GM12878 (cell line): ENCODE results near the gene MAGI1. TPM values are rescaled to one million over a fixed set of nuclear protein-coding genes. Genes with fewer than 3 reads are reported as not detected.
A peak's percentile ranks its signal among the peaks of the same experiment; 100 is the strongest.

ENCODE experiments used
- ATAC-seq: fragments of 200-7000 bp; cut with Tn5 transposase; 3 replicates; pipeline ENCODE4 v1.9.1; 2020; ENCODE audit warnings: mild to moderate bottlenecking, moderate library complexity
- BruUV-seq: library from RNA; stranded (reverse); fragments of 400-500 nt; replicated peaks from 2 replicates; lab custom pipeline; 2021; lab: Mats Ljungman, UMichigan
- CTCF ChIA-PET: fragments of 300-600 bp; sonication (Branson Sonifier 250); formaldehyde crosslinking; extraction: SDS; loops from one replicate; lab custom pipeline; 2021; ENCODE audit warnings: inconsistent platforms; lab: Yijun Ruan, JAX
- POLR2A ChIA-PET: fragments of 350-600 bp; formaldehyde crosslinking; extraction: SDS; loops from one replicate; lab custom pipeline; 2021; ENCODE audit warnings: inconsistent platforms; lab: Charles Lee
- RAD21 ChIA-PET: fragments of 300-600 bp; sonication (Branson Sonifier 250); formaldehyde crosslinking; loops from one replicate; lab custom pipeline; 2023; ENCODE audit warnings: antibody characterized with exemption; ENCODE audit not compliant: unreplicated experiment; lab: Charles Lee
- SMC1A ChIA-PET: fragments of 300-600 bp; sonication (Branson Sonifier 250); formaldehyde crosslinking; loops from one replicate; lab custom pipeline; 2023; ENCODE audit not compliant: unreplicated experiment, uncharacterized antibody; lab: Charles Lee
- DNase-seq: peaks from one replicate; pipeline ENCODE4 v3.0.0-alpha.2; 2011; ENCODE audit warnings: low read depth, low spot score
- FAIRE-seq: peaks from 3 replicates; lab custom pipeline; 2011; peaks lifted over from hg19 to GRCh38; lab: Jason Lieb, UNC
- H2AFZ ChIP-seq: 2 replicates; pipeline ENCODE4 v1.6.0; 2011; ENCODE audit warnings: low read depth, low read length, control low read depth; ENCODE audit not compliant: control insufficient read depth
- H3K27ac ChIP-seq: 2 replicates; pipeline ENCODE4 v1.5.1; 2011; ENCODE audit warnings: control low read depth; ENCODE audit not compliant: control insufficient read depth, insufficient read depth
- H3K27me3 ChIP-seq, 2 experiments: replicated peaks in 1 of 2; 2 replicates each; pipeline versions ENCODE4 v1.6.0 to v1.6.1; 2011; ENCODE audit warnings: low read length in 1 of 2; ENCODE audit not compliant: control insufficient read depth in 2 of 2, insufficient read depth in 2 of 2
- H3K36me3 ChIP-seq, 2 experiments: 2 replicates each; pipeline ENCODE4 v1.5.1; 2011; ENCODE audit warnings: low read length in 1 of 2; ENCODE audit not compliant: control insufficient read depth in 2 of 2, insufficient read depth in 2 of 2
- H3K4me1 ChIP-seq: 2 replicates; pipeline ENCODE4 v1.6.1; 2011; ENCODE audit warnings: mild to moderate bottlenecking, low read length, moderate library complexity, mixed read lengths; ENCODE audit not compliant: control insufficient read depth, insufficient read depth
- H3K4me2 ChIP-seq: 2 replicates; pipeline ENCODE4 v1.6.0; 2011; ENCODE audit warnings: control low read depth; ENCODE audit not compliant: control insufficient read depth, insufficient read depth
- H3K4me3 ChIP-seq: fragments of 200-600 bp; sonication (generic); 2 replicates; pipeline ENCODE4 v1.5.1; 2016
- H3K79me2 ChIP-seq: 2 replicates; pipeline ENCODE4 v1.6.0; 2011; ENCODE audit warnings: low read length; ENCODE audit not compliant: control insufficient read depth, insufficient read depth
- H3K9ac ChIP-seq: 2 replicates; pipeline ENCODE4 v1.8.0; 2011; ENCODE audit warnings: low read length, control low read depth, mixed read lengths; ENCODE audit not compliant: control insufficient read depth, insufficient read depth
- H3K9me3 ChIP-seq: replicated peaks from 3 replicates; pipeline ENCODE4 v1.5.1; 2011; ENCODE audit warnings: mild to moderate bottlenecking, low read length; ENCODE audit not compliant: control insufficient read depth, insufficient read depth
- H4K20me1 ChIP-seq: 2 replicates; pipeline ENCODE4 v1.6.0; 2011; ENCODE audit not compliant: control insufficient read depth, insufficient read depth
- CHD2 ChIP-seq: IDR thresholded peaks from 2 replicates; pipeline ENCODE4 v1.6.1; 2011; ENCODE audit warnings: low read depth, low read length, improper control_type of control experiment, borderline replicate concordance
- NFIC ChIP-seq: IDR thresholded peaks from 2 replicates; pipeline ENCODE4 v1.6.1; 2012; ENCODE audit warnings: low read depth, mild to moderate bottlenecking, inconsistent platforms, low read length, moderate library complexity
- NR2C1 ChIP-seq: fragments of 450-650 bp; IDR thresholded peaks from 2 replicates; pipeline ENCODE4 v1.6.1; 2017; ENCODE audit warnings: antibody characterized with exemption, mild to moderate bottlenecking, moderate library complexity
- RB1 ChIP-seq: fragments of 450-650 bp; formaldehyde crosslinking; IDR thresholded peaks from 2 replicates; pipeline ENCODE4 v1.6.1; 2017; ENCODE audit warnings: mild to moderate bottlenecking, borderline replicate concordance
- RCOR1 ChIP-seq: conservative IDR thresholded peaks from 2 replicates; pipeline ENCODE4 v1.6.1; 2012; ENCODE audit warnings: low read depth, low read length, improper control_type of control experiment
- SP1 ChIP-seq: IDR thresholded peaks from one replicate; pipeline ENCODE4 v1.6.1; 2011; ENCODE audit warnings: low read depth, low read length
- ZBTB4 ChIP-seq: fragments of 450-650 bp; formaldehyde crosslinking; IDR thresholded peaks from 2 replicates; pipeline ENCODE4 v1.4.0; 2022; ENCODE audit warnings: mild to moderate bottlenecking, moderate library complexity
- ZBTB40 ChIP-seq: fragments of 450-650 bp; IDR thresholded peaks from 2 replicates; pipeline ENCODE4 v1.6.1; 2016; ENCODE audit warnings: mild to moderate bottlenecking, moderate library complexity, borderline replicate concordance
- ZZZ3 ChIP-seq: IDR thresholded peaks from 2 replicates; pipeline ENCODE4 v1.6.1; 2011; ENCODE audit warnings: low read depth; ENCODE audit not compliant: control insufficient read depth, insufficient read length
- WGBS: methylation state at CpG from one replicate; pipeline ENCODE4 v1.1.6; 2016; ENCODE audit warnings: low lambda C conversion rate; ENCODE audit not compliant: insufficient replicate concordance, insufficient coverage; ENCODE audit errors: missing lambda C conversion rate; 5-methylcytosine and 5-hydroxymethylcytosine counted together
- in situ Hi-C: fragments of 300-500 bp; cut with MboI; formaldehyde crosslinking; loops from 9 replicates; pipeline ENCODE4 v1.14.3; 2018; ENCODE audit warnings: mixed read lengths
- intact Hi-C: fragments of 100-400 bp; cut with micrococcal nuclease; formaldehyde crosslinking; loops from one replicate; pipeline ENCODE4 v1.14.2; 2022; ENCODE audit not compliant: unreplicated experiment
- polyA plus RNA-seq, 11 experiments: library from polyadenylated mRNA; depleted of rRNA in 4 of 11; unstranded in 6 of 11; stranded (reverse) in 5 of 11; fragments of >200 nt; fragmentation: Nextera tagmentation in 4 of 11; fragmentation: Illumina TruSeq in 1 of 11; extraction: Ambion mirVana in 4 of 11; extraction: Trizol in 1 of 11; gene quantifications; 1 replicate in 1 of 11; 2 replicates in 10 of 11; pipeline versions ENCODE4 v1.2.1 to v1.2.3, GENCODE V29; 2011 to 2016; ENCODE audit warnings: inconsistent platforms in 2 of 11, missing spikeins in 2 of 11, low read depth in 1 of 11
- total RNA-seq, 4 experiments: library from RNA; depleted of rRNA in 3 of 4; stranded (reverse); fragments of >200 nt in 3 of 4; fragmentation: Illumina TruSeq in 1 of 4; extraction: Trizol in 1 of 4; gene quantifications; 2 replicates each; pipeline versions ENCODE4 v1.2.1 to v1.2.3, GENCODE V29; 2013 to 2021

The MAGI1 gene
- total and polyA plus RNA-seq, 10 of the 15 experiments (the other 5 are each of a cell fraction or from before 2014, with no cell fraction given) = 0.02 to 3.3 (median 0.29) TPM; not detected in 1

- Histone ChIP-seq H3K79me2 (no peaks in the 10 kb centered on the region), H3K36me3 (no peaks in the 10 kb centered on the region), H3K9me3 (no peaks in the 10 kb centered on the region; the same call in 2 of the 3 replicates), H3K9ac (no peak overlapping the region), H4K20me1 (no peaks in the 10 kb centered on the region), H3K27ac (no peak overlapping the region), H3K4me3 (no peak overlapping the region), H3K4me2 (no peak overlapping the region), H2AFZ (no peak overlapping the region), H3K27me3 (no peaks in the 10 kb centered on the region), H3K4me1 (no peaks in the 10 kb centered on the region)
- 73% methylated on average over 6 of the region's 6 CpGs for WGBS
- no peak for DNase-seq
- ChIA-PET SMC1A (no interaction called here), CTCF (interaction anchor here (0.7 to 1.6 kb wide), 6 partner anchors 11 to 388 kb away, joined by 3 to 4 read pairs (median 4); no protein-coding TSS in a partner anchor), RAD21 (no interaction called here), POLR2A (no interaction called here)
- intact Hi-C loops = loop anchor here (2.0 to 5.0 kb wide), 3 partner anchors 330 to 811 kb away; no protein-coding TSS in a partner anchor
- FAIRE-seq = no peak
- no peak for ATAC-seq
- in situ Hi-C loops = no loop called here
- TF ChIP-seq NFIC = no peak
- BruUV-seq = no TSS peak
These were observed 695.7 kb downstream of the MAGI1 start for GRCh38 chr3:65343026-65343425.

DNA sequence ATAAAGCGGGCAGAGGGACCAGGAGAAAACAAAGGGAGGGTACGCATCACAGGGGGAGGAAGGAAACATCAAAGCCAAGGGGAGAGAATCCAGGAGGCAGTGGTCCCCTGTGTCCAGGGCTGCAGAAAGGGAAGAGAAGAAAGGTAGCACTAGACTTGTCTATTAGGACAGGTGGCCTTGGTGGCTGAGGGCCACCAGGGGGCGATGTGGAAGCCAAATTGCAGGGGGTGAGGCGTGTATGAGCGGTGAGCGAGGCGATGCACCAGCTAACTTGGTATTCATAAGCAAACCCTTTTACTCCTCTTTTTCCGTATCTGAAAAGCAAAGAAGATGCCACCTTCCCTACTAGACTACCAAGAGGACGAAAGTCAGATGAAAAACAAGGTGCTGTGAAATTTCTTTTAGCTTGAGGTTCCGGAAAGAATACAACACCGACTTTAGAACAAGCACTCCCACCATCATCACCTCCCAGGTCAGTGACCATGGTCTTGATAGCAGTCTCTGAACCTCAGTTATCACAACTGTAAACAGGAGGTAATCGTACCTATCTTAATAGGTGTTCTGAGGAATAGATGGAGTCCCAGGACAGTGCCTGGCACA, 696.5 kb downstream of the MAGI1 start:
- Histone ChIP-seq H3K4me1 (no peaks in the 10 kb centered on the region), H3K4me2 (no peak overlapping the region), H3K27me3 (no peaks in the 10 kb centered on the region), H3K9me3 (no peaks in the 10 kb centered on the region; the same call in 2 of the 3 replicates), H3K4me3 (no peak overlapping the region), H3K27ac (no peak overlapping the region), H3K9ac (no peak overlapping the region), H3K36me3 (no peaks in the 10 kb centered on the region), H2AFZ (no peak overlapping the region), H3K79me2 (no peaks in the 10 kb centered on the region), H4K20me1 (no peaks in the 10 kb centered on the region)
- DNase-seq (no peak), ATAC-seq (peak; percentile 92), FAIRE-seq (no peak)
- CTCF ChIA-PET = interaction anchor here (0.6 to 1.6 kb wide), 6 partner anchors 12 to 683 kb away, joined by 3 to 4 read pairs (median 4); no protein-coding TSS in a partner anchor
- WGBS = 45% methylated on average over 12 of the region's 12 CpGs
- no TSS peak for BruUV-seq
- POLR2A ChIA-PET = no interaction called here
- in situ Hi-C loops = no loop called here
- SMC1A ChIA-PET = no interaction called here
- RAD21 ChIA-PET = no interaction called here
- intact Hi-C loops = loop anchor here (1.0 to 5.0 kb wide), 4 partner anchors 94 to 810 kb away; no protein-coding TSS in a partner anchor
- no peak for TF ChIP-seq ZZZ3
- no peak for TF ChIP-seq NR2C1
- TF ChIP-seq RCOR1 = no peak
- no peak for TF ChIP-seq SP1
- no peak for TF ChIP-seq ZBTB4 (CRISPR knock-in tag)
- no peak for TF ChIP-seq RB1
- TF ChIP-seq ZBTB40 = no peak
- TF ChIP-seq CHD2 = no peak
